HG03558 (cell line): ENCODE measurements around the gene HSF2.

ENCODE experiments used
- ATAC-seq: cut with Tn5 transposase; IDR thresholded peaks from one replicate; pipeline ENCODE4 v1.9.1; 2021; ENCODE audit warnings: moderate number of reproducible peaks; ENCODE audit not compliant: unreplicated experiment; ENCODE audit errors: extremely low read depth

Gene HSF2, protein sequence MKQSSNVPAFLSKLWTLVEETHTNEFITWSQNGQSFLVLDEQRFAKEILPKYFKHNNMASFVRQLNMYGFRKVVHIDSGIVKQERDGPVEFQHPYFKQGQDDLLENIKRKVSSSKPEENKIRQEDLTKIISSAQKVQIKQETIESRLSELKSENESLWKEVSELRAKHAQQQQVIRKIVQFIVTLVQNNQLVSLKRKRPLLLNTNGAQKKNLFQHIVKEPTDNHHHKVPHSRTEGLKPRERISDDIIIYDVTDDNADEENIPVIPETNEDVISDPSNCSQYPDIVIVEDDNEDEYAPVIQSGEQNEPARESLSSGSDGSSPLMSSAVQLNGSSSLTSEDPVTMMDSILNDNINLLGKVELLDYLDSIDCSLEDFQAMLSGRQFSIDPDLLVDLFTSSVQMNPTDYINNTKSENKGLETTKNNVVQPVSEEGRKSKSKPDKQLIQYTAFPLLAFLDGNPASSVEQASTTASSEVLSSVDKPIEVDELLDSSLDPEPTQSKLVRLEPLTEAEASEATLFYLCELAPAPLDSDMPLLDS

GRCh38 chr6:122399348-122400120, at the start of gene HSF2:
HSF2 (plus strand) TSS chr6:122399652; CDS start chr6:122399738, 86 bp downstream.
- peak; percentile 96 for ATAC-seq

DNA sequence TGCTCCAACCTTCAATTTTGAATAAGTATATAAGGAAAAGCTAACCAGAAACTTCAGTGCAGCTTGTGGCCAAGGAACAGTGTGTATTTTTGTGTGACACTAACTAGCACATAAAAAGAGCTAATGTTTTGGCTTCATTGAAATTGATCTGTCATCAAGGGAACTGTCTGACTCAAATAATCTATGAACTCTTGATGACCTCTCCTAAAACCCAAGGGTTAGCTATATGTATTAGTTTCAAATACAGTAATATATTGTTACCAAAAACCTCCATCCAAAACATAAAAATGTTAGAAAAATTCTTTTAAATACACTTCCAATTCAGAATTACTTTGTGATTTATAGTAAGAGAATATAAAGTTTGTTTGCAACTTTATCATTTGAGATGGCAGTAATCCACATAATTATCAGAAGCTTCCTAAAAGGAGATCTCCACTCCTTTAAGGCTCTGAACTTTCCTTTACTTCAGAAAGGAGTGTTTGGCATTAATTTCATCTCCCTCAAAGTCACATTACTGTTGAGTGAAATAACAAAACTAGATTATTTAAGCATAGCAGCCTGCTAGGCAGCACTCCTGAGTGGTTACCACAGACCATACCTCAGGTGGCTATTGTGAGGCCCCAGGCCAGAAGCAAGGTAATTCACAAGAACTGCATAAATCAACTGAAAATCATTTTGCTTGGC, 46.3 kb upstream of the HSF2 start:
- no peak for ATAC-seq

DNA sequence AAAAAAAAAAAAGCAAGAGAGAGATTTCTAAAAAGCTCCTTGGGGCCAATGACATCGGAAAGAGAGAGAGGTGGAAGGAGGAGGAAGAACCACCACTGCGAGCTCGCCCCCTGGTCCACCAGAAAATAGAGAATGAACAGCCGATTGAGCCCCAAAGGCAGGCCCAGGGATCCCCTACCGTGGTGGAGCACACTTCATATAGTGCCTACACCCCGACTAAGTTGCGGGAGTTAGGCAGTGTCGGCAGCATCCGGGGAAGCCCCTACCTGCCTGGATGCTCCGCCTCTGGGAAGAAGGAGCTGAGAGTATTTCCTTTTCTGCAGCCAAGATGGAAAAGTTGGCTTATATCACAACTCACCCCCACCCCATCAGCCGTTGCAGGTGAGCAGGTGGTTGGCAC, 38.6 kb upstream of the HSF2 start:
- ATAC-seq = no peak

DNA sequence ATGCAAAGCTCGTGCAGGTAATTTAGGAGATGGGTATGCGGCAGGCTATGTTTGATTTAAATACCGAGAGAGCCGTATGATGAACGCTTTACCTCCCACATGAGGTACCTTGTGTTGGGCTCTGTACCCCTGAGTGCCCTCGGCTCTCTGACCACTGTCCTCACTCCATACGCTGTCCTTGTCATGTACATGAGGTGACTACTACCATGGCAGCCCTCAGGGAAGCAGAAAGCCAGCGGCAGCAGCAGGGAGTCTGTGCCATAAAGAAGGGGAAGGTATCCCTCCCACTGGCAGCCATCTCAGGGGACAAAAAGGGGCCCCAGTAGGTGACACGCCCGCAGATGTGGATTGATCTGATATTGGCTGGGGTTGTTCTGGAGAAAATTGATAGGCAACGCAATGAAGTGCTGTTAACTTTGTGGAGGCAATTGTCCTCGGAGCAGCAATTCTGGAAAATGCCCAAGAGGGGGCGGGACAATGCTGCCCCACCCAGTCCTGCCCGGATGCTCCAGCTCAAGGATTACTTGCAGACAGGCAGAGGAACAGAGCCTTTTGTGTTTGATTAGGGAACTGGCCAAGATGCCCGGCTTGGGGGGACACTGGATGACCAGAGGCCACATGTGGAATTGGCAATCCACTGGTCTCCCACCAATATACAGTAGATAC, 38.0 kb upstream of the HSF2 start:
- no peak for ATAC-seq

- ATAC-seq = no peak
These were observed 35.5 kb upstream of the HSF2 start for GRCh38 chr6:122363769-122364483.

- no peak for ATAC-seq
These were observed 33.6 kb upstream of the HSF2 start for GRCh38 chr6:122365775-122366403.

DNA sequence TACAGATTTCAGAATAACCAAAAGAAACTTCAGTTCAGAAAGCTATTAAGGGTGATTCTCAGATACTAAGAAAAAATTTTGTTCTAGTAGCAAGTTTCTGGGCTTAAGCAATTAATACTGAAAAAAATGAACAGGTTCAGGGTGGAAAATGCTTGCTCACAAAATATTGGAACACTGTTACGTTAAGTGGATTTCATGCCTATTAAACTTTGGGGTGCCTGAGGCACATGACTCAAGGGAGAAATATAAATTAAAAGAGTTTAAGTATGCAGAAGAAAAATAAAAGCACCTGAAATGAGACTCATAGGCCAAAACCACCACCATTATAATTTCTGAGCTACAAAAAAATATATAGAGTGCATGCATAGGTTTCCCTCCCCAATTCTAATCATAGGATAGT, 32.3 kb upstream of the HSF2 start:
- no peak for ATAC-seq

DNA sequence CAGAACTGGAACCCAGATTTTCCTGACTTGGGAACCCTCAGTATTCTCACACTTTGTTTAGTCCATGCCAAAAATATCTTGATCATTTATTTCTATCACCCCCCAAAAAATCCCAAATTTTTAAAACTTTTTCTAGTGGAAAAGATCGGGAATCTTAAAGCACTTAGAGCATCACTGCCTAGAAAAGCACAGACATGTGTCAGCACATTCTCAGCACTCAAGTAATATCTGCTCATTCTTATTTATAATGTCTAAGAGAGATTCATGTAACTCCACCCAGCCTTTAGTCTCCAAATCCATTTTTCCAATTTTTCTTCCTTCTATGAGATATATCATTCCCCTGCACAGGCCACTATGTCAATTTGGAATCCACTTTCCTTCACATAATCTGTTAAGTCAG, 29.9 kb upstream of the HSF2 start:
- no peak for ATAC-seq

DNA sequence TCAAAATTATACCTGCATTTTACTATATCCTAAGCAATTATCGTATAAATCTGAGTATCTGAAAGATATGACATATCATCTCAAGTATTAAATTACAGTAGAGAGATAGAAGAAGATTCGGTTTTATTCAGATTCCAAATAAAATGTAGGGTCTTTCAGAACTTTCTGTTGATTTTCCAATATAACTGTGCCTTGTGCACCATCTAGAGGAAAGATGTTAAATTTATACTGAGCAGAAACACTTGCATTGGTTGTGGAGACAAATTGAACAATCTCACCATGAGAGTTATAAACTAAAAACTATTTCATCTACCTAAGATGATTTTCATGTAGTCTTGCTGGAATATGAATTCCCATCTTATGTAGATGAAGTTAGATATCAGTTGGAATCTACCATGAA, 26.8 kb upstream of the HSF2 start:
- ATAC-seq = no peak

- ATAC-seq = no peak
These were observed 25.1 kb upstream of the HSF2 start for GRCh38 chr6:122374307-122374706.

DNA sequence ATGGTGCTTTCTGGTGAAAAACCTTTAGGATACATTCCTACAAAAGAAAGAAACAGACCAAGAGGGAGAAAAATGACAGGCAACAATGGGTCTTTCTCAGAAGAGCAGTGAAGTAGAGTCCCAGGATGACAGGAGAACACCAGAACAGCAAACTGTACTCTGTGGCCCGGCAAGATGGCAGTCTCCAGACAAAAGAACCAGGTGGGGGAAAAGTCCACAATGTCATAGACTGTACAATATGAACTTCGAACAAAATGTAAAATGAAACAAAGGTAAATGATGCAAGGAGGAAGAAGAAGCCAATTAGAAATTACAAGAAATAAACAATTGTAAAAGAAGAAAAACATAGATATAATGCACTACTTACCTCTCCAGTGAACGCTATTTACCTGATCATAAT, 23.2 kb upstream of the HSF2 start:
- no peak for ATAC-seq

DNA sequence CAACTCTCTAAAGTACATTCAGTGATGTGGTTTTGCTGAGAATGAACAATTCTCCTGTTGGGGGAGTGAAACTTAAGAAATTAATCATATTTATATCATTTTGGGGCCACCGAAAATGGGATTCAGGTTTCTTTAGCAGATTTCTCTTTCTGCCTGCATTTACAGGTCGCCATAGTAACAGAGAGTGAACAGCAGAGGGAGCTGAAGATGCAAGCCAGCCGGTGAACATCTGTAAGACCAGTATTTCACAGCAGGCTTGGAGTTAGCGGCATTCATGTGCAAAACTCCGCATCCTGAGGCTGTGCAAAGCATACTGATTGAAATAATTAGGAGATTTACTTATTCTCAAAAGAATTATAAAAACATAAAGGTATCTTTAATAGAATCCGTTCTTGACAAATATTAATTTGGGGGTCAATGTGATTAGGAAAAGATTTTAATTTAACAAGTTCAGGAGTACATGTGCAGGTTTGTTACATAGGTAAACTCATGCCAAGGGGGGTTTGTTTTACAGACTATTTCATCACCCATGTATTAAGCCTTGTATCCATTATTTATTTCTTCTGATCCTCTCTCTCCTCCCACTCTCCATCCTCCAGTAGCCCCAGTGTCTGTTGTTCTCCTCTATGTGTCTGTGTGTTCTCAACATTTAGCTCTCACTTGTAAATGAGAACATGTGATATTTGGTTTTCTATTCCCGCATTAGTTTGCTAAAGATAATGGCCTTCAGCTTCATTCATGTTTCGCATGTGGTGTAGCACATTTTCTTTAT, 17.8 kb upstream of the HSF2 start:
- ATAC-seq = peak; percentile 98

DNA sequence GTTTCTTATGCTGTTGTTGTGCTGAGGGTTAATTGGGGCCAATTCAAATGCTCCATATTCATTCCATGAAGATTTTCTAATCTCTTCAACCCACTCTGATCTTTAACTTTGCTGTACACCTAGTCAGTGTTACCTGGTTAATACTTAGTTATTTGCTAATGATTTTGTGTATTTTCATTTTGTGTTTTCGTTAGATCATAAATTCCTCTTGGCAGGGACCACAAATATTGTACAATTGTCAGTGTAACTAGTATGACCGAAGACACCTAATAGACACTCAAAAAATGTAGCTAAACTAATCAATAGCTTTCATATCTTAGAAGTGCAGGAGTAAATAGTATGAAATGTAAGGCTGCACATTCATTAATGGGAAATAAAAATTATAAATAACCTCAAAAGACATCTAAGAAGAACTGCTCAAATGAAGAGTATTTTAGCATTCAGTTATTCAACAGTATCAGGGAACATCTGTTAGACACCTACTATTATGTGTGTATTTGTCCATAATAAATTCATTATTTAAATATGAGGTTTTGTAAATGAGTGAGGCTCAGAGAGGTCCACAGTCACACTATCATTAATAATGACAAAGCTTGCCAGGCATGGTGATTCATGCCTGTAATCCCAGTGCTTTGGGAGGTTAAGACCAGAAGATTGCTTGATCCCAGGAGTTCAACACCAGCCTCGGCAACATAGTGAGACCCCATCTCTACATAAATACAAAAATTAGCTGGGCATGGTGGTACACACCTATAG, 13.4 kb upstream of the HSF2 start:
- ATAC-seq = no peak

- ATAC-seq = no peak
These were observed 10.5 kb upstream of the HSF2 start for GRCh38 chr6:122388945-122389344.

GRCh38 chr6:122389704-122390372, 9.6 kb upstream of the HSF2 start:
- ATAC-seq = no peak

DNA sequence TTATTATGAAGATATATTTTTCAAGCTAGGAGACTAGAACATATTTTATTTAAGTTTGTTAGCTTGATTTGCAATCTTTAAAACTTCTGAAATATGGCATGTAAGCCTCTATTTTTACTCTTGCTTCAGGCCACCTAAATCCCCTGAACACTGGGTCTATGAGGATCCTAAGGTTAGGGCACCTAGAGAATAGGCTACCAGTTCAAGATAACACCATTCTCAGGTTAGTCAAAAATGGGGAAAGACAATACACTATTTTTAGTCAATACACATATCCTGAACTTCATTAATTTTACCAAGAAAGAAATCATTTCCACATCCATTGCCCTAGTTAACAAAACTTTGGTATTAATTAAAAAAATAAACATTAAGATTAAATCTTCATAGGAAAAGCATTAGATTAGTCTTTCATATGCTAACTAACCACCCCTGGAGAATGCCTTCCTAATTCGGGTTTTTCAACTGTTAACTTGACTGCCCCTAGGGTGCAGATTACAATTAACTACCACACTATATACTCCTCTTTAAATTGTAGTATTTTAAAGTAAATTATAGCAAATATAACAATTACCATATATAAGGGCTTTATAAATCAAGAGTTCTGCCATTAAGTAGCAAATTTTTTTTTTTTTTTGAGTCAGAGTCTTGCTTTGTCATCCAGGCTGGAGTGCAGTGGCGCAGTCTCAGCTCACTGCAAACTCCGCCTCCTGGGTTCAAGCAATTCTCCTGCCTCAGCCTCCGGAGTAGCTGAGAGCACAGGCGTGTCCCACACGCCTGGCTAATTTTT, 6.7 kb upstream of the HSF2 start:
- ATAC-seq = no peak
